A673 (cell line): ENCODE results near the gene MND1. TPM values are rescaled to one million over a fixed set of nuclear protein-coding genes. Genes with fewer than 3 reads are reported as not detected.

Experiments
- BruUV-seq: library from RNA; stranded (reverse); fragments of 400-500 nt; replicated peaks from 2 replicates; lab custom pipeline; 2021; lab: Mats Ljungman, UMichigan
- CTCF ChIA-PET: fragments of 300-600 bp; sonication (Branson Sonifier 250); formaldehyde crosslinking; loops from one replicate; lab custom pipeline; 2022; ENCODE audit warnings: antibody characterized with exemption; lab: Charles Lee
- POLR2A ChIA-PET: fragments of 300-600 bp; sonication (Branson Sonifier 250); formaldehyde crosslinking; loops from one replicate; lab custom pipeline; 2022; ENCODE audit warnings: antibody characterized with exemption; ENCODE audit not compliant: low non-redundant PET; lab: Charles Lee
- DNase-seq: peaks from one replicate; pipeline ENCODE4 v3.0.0-alpha.2; 2015; ENCODE audit warnings: low spot score
- H3K27ac ChIP-seq: fragments of 200-600 bp; sonication (generic); 2 replicates; pipeline ENCODE4 v1.5.1; 2016; ENCODE audit warnings: mixed run types, low read depth, mild to moderate bottlenecking, mixed read lengths, antibody characterized with exemption, low read length; ENCODE audit not compliant: poor library complexity, severe bottlenecking
- H3K27me3 ChIP-seq: fragments of 200-600 bp; sonication (generic); replicated peaks from 2 replicates; pipeline ENCODE4 v1.6.1; 2017; ENCODE audit warnings: mixed run types, low read depth, mild to moderate bottlenecking, mixed read lengths, antibody characterized with exemption, low read length; ENCODE audit not compliant: insufficient read depth, poor library complexity
- H3K36me3 ChIP-seq: fragments of 200-600 bp; sonication (generic); 2 replicates; pipeline ENCODE4 v1.6.1; 2016; ENCODE audit warnings: mixed run types, mild to moderate bottlenecking, mixed read lengths, antibody characterized with exemption, low read length; ENCODE audit not compliant: insufficient read depth, poor library complexity, severe bottlenecking
- H3K4me1 ChIP-seq: fragments of 200-600 bp; sonication (generic); 2 replicates; pipeline ENCODE4 v1.6.1; 2017; ENCODE audit warnings: mixed run types, mild to moderate bottlenecking, mixed read lengths, antibody characterized with exemption, low read length; ENCODE audit not compliant: insufficient read depth, poor library complexity, severe bottlenecking
- H3K4me3 ChIP-seq: fragments of 200-600 bp; sonication (generic); 2 replicates; pipeline ENCODE4 v1.5.1; 2016; ENCODE audit warnings: low read depth, mixed run types, mild to moderate bottlenecking, mixed read lengths, low read length; ENCODE audit not compliant: poor library complexity, severe bottlenecking
- H3K9me3 ChIP-seq: fragments of 200-600 bp; sonication (generic); 2 replicates; pipeline ENCODE4 v1.6.1; 2016; ENCODE audit warnings: mixed run types, low read depth, mild to moderate bottlenecking, mixed read lengths, antibody characterized with exemption, low read length; ENCODE audit not compliant: poor library complexity, severe bottlenecking
- EZH2 ChIP-seq: fragments of 200-600 bp; sonication (generic); IDR thresholded peaks from 2 replicates; pipeline ENCODE4 v1.6.1; 2017; ENCODE audit warnings: borderline replicate concordance, low read depth, mild to moderate bottlenecking, mixed read lengths, antibody characterized with exemption, low read length; ENCODE audit not compliant: poor library complexity, severe bottlenecking
- intact Hi-C: fragments of 100-400 bp; cut with micrococcal nuclease; formaldehyde crosslinking; loops from one replicate; pipeline ENCODE4 v1.10.0; 2022; ENCODE audit not compliant: unreplicated experiment
- total RNA-seq: library from RNA; stranded (reverse); gene quantifications from 2 replicates; pipeline ENCODE4 v1.2.3, GENCODE V29; 2021
- TF ChIP-seq, protein P1 (sequence below): fragments of 300-800, 200-600 bp; sonication (generic); conservative IDR thresholded peaks from 2 replicates; pipeline ENCODE4 v1.5.1; 2017; ENCODE audit warnings: low read depth, mild to moderate bottlenecking, antibody characterized with exemption, low read length, moderate library complexity, mixed read lengths

Gene MND1
- total RNA-seq, 1 experiment from 2014 or later: 43.7 TPM

DNA sequence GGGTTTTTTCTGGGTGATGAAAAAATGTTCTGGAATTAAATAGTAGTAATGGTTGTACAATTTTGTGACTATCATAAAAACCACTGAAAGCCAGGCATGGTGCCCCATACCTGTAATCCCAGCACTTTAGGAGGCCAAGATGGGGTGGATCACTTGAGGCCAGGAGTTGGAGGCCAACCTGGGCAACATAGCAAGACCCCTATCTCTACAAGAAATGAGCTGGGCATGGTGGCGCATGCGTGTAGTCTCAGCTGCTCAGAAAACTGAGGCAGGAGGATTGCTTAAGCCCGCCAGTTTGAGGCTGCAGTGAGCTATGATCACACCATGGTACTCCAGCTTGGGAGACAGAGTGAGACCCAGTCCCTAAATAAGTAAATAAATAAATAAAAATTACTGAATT is 63.4 kb downstream of the MND1 start:
- POLR2A ChIA-PET: no interaction called here
- no TSS peak for BruUV-seq

DNA sequence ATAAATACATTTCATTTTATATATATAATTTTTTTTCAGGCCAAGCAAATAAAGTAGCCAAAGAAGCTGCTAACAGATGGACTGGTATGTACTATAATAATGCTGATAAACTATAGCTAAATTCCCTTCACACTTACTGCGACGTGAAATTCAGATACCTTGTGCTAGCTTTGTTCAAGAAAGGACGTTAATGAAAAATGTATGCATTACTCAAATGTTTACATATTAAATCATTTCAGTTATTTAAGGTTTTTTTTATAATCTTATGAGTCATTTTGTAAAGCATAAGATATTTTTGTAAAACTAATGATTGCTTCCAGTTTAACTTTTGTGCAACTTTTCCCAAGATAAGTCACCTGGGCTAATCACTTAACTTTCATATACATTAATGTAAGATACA is 64.4 kb downstream of the MND1 start:
- BruUV-seq: no TSS peak
- no peak for TF ChIP-seq EZH2
- TF ChIP-seq, protein P1, sequence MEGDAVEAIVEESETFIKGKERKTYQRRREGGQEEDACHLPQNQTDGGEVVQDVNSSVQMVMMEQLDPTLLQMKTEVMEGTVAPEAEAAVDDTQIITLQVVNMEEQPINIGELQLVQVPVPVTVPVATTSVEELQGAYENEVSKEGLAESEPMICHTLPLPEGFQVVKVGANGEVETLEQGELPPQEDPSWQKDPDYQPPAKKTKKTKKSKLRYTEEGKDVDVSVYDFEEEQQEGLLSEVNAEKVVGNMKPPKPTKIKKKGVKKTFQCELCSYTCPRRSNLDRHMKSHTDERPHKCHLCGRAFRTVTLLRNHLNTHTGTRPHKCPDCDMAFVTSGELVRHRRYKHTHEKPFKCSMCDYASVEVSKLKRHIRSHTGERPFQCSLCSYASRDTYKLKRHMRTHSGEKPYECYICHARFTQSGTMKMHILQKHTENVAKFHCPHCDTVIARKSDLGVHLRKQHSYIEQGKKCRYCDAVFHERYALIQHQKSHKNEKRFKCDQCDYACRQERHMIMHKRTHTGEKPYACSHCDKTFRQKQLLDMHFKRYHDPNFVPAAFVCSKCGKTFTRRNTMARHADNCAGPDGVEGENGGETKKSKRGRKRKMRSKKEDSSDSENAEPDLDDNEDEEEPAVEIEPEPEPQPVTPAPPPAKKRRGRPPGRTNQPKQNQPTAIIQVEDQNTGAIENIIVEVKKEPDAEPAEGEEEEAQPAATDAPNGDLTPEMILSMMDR: no peak
- intact Hi-C loops: no loop called here
- H3K4me1 ChIP-seq: peaks cover 3% of the 10 kb centered on the region
- no peak for DNase-seq
- no peaks in the 10 kb centered on the region for H3K9me3 ChIP-seq
- CTCF ChIA-PET: no interaction called here
- H3K27me3 ChIP-seq: no peaks in the 10 kb centered on the region
- no peak overlapping the region for H3K4me3 ChIP-seq
- peaks cover 5% of the 10 kb centered on the region for H3K36me3 ChIP-seq
- POLR2A ChIA-PET: no interaction called here
- no peak overlapping the region for H3K27ac ChIP-seq

More for the DNA sequence above, 63.4 kb downstream of the MND1 start:
- Histone ChIP-seq H3K4me1 (no peaks in the 10 kb centered on the region), H3K27me3 (no peaks in the 10 kb centered on the region), H3K9me3 (no peaks in the 10 kb centered on the region), H3K36me3 (peaks cover 5% of the 10 kb centered on the region), H3K4me3 (no peak overlapping the region), H3K27ac (no peak overlapping the region)
- intact Hi-C loops: no loop called here
- DNase-seq: no peak
- CTCF ChIA-PET: no interaction called here
- TF ChIP-seq EZH2: no peak
- TF ChIP-seq, protein P1: no peak

DNA sequence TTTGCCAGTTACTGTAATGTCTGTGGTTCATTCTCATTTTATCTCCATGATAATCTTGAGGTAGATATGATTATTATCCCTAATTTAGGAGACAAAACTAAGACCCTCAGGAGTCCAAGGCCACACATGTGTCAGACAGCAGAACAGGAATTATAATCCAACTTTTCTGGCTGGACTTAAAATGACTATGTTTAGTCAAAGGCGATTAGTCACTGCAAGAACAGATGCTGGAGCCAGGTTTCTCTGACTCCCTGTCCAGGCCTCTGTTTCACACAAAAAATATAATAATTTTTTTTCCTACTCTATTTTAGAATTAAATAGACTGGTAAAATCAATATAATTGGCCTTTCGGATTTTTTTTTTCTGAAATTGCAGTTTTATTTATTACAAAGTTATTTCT is 64.9 kb downstream of the MND1 start:
- no TSS peak for BruUV-seq
- Histone ChIP-seq H3K27ac (no peak overlapping the region), H3K36me3 (peaks cover 5% of the 10 kb centered on the region), H3K4me3 (no peak overlapping the region), H3K27me3 (no peaks in the 10 kb centered on the region), H3K4me1 (peaks cover 4% of the 10 kb centered on the region), H3K9me3 (no peaks in the 10 kb centered on the region)
- CTCF ChIA-PET: no interaction called here
- TF ChIP-seq, protein P1: no peak
- no peak for TF ChIP-seq EZH2
- intact Hi-C loops: no loop called here
- POLR2A ChIA-PET: no interaction called here
- DNase-seq: no peak
